ENCODE measurements around the gene PRSS12. TPM values are rescaled to one million over a fixed set of nuclear protein-coding genes. Genes with fewer than 3 reads are reported as not detected.

Gene PRSS12
- total RNA-seq, 6 experiments from 2014 or later = 56.6 to 88.0 (median 79.9) TPM

DNA sequence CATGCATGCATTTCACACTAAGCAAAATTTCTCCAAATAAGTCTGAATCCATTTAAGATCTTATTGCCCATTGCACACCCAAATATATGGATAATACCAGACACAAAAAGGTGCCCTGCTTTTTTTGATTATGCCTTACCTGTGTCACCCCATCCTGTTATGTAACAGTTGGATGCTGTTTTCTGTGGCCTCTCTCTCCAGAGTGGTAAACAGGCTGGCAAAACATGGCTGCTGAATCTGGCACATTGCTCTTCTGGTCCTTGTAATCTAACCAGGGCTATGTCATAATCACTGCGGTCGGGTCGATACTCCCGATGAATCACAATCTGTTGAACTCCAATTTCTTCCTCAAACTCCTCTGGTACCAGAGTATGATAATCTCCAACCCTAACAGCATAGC is 70.1 kb downstream of the PRSS12 start:
- H3K27me3 Mint-ChIP-seq (ENCODE audit: insufficient read depth) = peaks cover 19% of the 10 kb centered on the region
- peak overlapping the region; percentile 95 for H3K27ac Mint-ChIP-seq
- H3K9me3 Mint-ChIP-seq = peaks cover 12% of the 10 kb centered on the region
- H3K4me1 Mint-ChIP-seq (ENCODE audit: low read depth) = peaks cover 74% of the 10 kb centered on the region
- peak overlapping the region; percentile 51 for H3K4me3 Mint-ChIP-seq
- peak; percentile 68 for DNase-seq
- H3K36me3 Mint-ChIP-seq (ENCODE audit: low read depth) = peaks cover 52% of the 10 kb centered on the region
- no peak for TF ChIP-seq CTCF (IDR thresholded peaks at IDR 0.05)

DNA sequence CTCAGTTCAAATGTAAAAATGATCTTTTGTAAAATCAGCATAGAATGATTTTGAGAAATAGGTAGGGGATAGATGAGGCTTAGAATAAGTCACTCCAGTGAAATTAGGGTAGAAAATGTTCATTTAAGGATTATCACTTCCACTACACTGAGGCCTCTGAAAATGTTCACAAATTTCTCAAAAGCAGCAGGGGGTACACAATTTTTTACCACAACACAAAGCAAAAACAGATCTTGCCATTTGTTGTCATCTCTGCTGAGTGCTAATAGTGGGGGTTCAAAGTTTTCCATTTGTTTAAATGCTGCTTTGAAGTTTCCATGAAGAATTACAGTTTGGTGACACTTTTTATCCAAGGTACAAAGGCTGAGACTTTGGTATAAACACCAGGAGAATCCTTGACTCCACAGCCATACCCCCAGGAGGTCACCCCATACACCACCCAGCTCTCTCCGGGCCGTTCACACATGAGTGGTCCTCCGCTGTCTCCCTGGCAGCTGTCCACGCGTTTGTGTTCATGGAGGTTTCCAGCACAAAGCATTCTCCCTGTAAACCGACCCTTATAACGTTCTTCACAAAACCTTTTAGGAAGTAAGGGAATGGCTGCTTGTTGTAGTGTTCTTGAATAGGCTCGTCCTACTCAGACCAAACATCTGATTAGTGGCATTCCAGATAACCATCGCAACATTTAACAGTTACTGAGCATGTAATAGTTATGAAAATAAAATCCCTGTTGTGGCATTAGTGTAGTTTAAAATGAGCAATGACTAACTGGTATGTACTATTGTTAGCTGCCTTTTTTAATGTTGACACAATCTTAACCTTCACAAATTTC is 71.0 kb downstream of the PRSS12 start:
- peaks cover 67% of the 10 kb centered on the region for H3K4me1 Mint-ChIP-seq (ENCODE audit: low read depth)
- H3K27ac Mint-ChIP-seq = peak overlapping the region; percentile 95
- peaks cover 52% of the 10 kb centered on the region for H3K36me3 Mint-ChIP-seq (ENCODE audit: low read depth)
- H3K27me3 Mint-ChIP-seq (ENCODE audit: insufficient read depth) = peaks cover 19% of the 10 kb centered on the region
- TF ChIP-seq CTCF (IDR thresholded peaks at IDR 0.05) = no peak
- H3K4me3 Mint-ChIP-seq = peak overlapping the region; percentile 87
- peaks cover 12% of the 10 kb centered on the region for H3K9me3 Mint-ChIP-seq
- peak; percentile 77 for DNase-seq

DNA sequence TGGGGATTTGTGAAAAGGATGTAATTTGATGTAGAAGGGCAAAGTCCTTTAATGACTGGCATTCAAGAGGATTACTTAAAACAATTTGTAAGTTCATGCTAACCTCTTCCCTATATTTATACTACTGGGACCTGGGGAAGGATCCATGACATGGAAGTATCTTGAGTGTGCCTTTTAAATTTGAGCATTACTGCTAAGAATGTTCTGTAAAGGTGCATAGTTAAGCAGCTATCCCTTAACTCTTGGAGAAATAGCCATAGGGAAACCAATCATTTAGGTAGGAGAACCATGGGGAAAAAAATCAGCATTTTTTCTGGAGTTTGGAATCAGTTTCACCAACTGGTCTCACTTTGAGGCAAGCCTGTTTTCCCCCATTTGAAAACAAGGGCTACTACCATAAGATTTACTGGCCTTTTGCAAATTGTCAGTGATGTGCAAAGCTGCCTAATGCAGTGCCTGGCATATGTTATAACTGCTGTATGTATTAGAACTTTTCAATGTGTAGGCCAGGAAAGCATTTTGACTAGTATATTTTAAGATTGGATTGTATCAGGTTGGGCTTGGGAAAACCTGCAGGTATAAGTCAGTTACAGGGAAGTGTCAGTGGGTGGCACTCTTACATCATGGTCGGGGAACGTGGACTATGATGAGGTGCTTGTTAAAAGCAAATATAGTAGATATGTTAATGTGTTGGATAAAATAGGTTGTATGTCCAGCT is 72.1 kb downstream of the PRSS12 start:
- peak; percentile 74 for TF ChIP-seq CTCF (IDR thresholded peaks at IDR 0.05)
- DNase-seq = peak; percentile 56
- peaks cover 44% of the 10 kb centered on the region for H3K36me3 Mint-ChIP-seq (ENCODE audit: low read depth)
- peaks cover 19% of the 10 kb centered on the region for H3K27me3 Mint-ChIP-seq (ENCODE audit: insufficient read depth)
- peak overlapping the region; percentile 95 for H3K27ac Mint-ChIP-seq
- H3K4me3 Mint-ChIP-seq = peak overlapping the region; percentile 87
- peaks cover 12% of the 10 kb centered on the region for H3K9me3 Mint-ChIP-seq
- peaks cover 62% of the 10 kb centered on the region for H3K4me1 Mint-ChIP-seq (ENCODE audit: low read depth)

DNA sequence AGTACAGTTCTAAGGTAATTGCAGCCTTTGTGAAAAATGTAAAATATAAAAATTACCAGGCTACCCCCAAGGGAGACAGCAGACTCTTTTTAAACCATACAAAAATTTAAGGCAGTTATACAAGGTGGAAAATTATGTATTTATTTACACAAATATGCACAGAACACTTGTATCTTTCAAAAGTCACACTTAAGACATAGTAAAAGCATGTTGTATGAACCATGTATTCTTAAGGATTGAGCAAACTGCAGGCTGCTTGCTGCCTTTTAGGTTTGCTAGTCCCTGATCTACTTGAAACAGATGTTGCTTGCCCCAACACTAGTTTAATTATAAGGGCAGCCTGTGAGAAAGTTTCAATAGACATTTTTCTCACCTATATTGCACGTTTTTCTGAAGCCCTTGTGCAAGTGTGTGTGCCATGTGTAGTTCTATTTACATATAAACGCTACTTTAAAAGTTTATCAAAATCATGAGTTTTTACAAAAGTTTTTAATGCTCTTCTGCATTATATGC is 72.8 kb downstream of the PRSS12 start:
- peaks cover 66% of the 10 kb centered on the region for H3K4me1 Mint-ChIP-seq (ENCODE audit: low read depth)
- H3K27ac Mint-ChIP-seq = peak overlapping the region; percentile 95
- H3K9me3 Mint-ChIP-seq = peaks cover 12% of the 10 kb centered on the region
- TF ChIP-seq CTCF (IDR thresholded peaks at IDR 0.05) = no peak
- peak overlapping the region; percentile 87 for H3K4me3 Mint-ChIP-seq
- peaks cover 44% of the 10 kb centered on the region for H3K36me3 Mint-ChIP-seq (ENCODE audit: low read depth)
- peaks cover 19% of the 10 kb centered on the region for H3K27me3 Mint-ChIP-seq (ENCODE audit: insufficient read depth)
- no peak for DNase-seq

GRCh38 chr4:118279328-118279727 is 73.5 kb downstream of the PRSS12 start:
- Mint-ChIP-seq H3K27me3 (ENCODE audit: insufficient read depth) (peaks cover 19% of the 10 kb centered on the region), H3K4me3 (peak overlapping the region; percentile 87), H3K9me3 (peaks cover 12% of the 10 kb centered on the region), H3K27ac (peak overlapping the region; percentile 95), H3K4me1 (ENCODE audit: low read depth) (peaks cover 61% of the 10 kb centered on the region), H3K36me3 (ENCODE audit: low read depth) (peaks cover 40% of the 10 kb centered on the region)
- TF ChIP-seq CTCF (IDR thresholded peaks at IDR 0.05) = no peak
- no peak for DNase-seq

Data from HFFc6 (cell line).